Transverse colon (tissue), 4 donors: Measurements from ENCODE around the gene CILP.

Experiments used
- EP300 ChIP-seq: sonication (generic); formaldehyde crosslinking; IDR thresholded peaks from one replicate; pipeline ENCODE4 v1.6.1; 2017; ENCODE audit warnings: antibody characterized with exemption, low read depth
- POLR2A ChIP-seq: fragments of 450-650 bp; IDR thresholded peaks from one replicate; pipeline ENCODE4 v1.6.1; 2016; ENCODE audit warnings: antibody characterized with exemption, mild to moderate bottlenecking, moderate library complexity
- POLR2AphosphoS5 ChIP-seq, 3 donors: sonication (generic); formaldehyde crosslinking; IDR thresholded peaks; one replicate each; pipeline ENCODE4 v1.6.1; 2016; ENCODE audit warnings: antibody characterized with exemption in 3 of 3
- TF ChIP-seq, protein P1 (sequence below), 5 experiments: fragments of 200-600 bp in 3 of 5; fragments of 450-650 bp in 2 of 5; sonication (generic) in 3 of 5; IDR thresholded peaks; 1 replicate in 2 of 5; 2 replicates in 3 of 5; pipeline ENCODE4 v1.5.1; 2016 to 2017; ENCODE audit warnings: antibody characterized with exemption in 5 of 5, inconsistent platforms in 3 of 5, mild to moderate bottlenecking in 2 of 5, moderate library complexity in 1 of 5

DNA sequence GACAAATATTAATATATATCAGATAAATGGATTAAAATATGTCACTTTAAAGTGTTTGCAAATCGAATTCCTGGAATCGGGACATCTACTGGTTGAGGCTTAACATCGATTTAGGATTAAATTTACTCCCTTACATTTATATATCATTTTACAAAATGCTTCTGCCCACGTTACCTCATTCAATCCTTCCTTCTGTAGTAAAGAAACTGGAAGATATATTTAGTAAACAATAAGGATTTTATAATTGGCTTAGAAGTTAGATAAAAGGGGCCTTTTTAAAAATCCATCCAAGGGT, 27.5 kb downstream of the CILP start:
- TF ChIP-seq POLR2AphosphoS5 (IDR thresholded peaks at IDR 0.05) (no peak), EP300 (no peak), POLR2A (no peak)
- TF ChIP-seq, protein P1, sequence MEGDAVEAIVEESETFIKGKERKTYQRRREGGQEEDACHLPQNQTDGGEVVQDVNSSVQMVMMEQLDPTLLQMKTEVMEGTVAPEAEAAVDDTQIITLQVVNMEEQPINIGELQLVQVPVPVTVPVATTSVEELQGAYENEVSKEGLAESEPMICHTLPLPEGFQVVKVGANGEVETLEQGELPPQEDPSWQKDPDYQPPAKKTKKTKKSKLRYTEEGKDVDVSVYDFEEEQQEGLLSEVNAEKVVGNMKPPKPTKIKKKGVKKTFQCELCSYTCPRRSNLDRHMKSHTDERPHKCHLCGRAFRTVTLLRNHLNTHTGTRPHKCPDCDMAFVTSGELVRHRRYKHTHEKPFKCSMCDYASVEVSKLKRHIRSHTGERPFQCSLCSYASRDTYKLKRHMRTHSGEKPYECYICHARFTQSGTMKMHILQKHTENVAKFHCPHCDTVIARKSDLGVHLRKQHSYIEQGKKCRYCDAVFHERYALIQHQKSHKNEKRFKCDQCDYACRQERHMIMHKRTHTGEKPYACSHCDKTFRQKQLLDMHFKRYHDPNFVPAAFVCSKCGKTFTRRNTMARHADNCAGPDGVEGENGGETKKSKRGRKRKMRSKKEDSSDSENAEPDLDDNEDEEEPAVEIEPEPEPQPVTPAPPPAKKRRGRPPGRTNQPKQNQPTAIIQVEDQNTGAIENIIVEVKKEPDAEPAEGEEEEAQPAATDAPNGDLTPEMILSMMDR (IDR thresholded peaks at IDR 0.05), result no peak
